WTC11 (cell line): Measurements from ENCODE around the gene KRTAP5-9.
"Not testable (repeated sequence)": the region's sequence is repeated elsewhere in the genome, so short reads cannot be mapped to it uniquely, and the experiment has no call there.

ENCODE experiments used
- E2F4 ChIP-seq: sonication (generic); formaldehyde crosslinking; IDR thresholded peaks from 2 replicates; pipeline ENCODE4 v1.8.1; 2022; ENCODE audit warnings: low read depth, mild to moderate bottlenecking, moderate library complexity, missing genetic modification reagents, borderline replicate concordance
- HMGXB4 ChIP-seq: sonication (generic); formaldehyde crosslinking; IDR thresholded peaks from 2 replicates; pipeline ENCODE4 v1.8.1; 2023; ENCODE audit warnings: mild to moderate bottlenecking, moderate library complexity, missing genetic modification reagents
- MAX ChIP-seq: sonication (generic); formaldehyde crosslinking; IDR thresholded peaks from 2 replicates; pipeline ENCODE4 v1.8.0; 2022; ENCODE audit warnings: mild to moderate bottlenecking, missing genetic modification reagents
- NFYB ChIP-seq: sonication (generic); formaldehyde crosslinking; conservative IDR thresholded peaks from 2 replicates; pipeline ENCODE4 v1.8.0; 2022; ENCODE audit warnings: low read depth, missing genetic modification reagents
- ZNF232 ChIP-seq: sonication (generic); formaldehyde crosslinking; IDR thresholded peaks from 2 replicates; pipeline ENCODE4 v1.8.0; 2022; ENCODE audit warnings: mild to moderate bottlenecking, missing genetic modification reagents
- ZNF396 ChIP-seq: fragments of 250-450 bp; sonication (Bioruptor Pico); IDR thresholded peaks from 2 replicates; pipeline ENCODE4 v1.8.0; 2021; ENCODE audit warnings: mild to moderate bottlenecking, moderate library complexity, borderline replicate concordance
- TF ChIP-seq, protein P1 (sequence below): fragments of 200-600 bp; IDR thresholded peaks from 2 replicates; pipeline ENCODE4 v1.8.0; 2022; ENCODE audit warnings: antibody characterized with exemption

- TF ChIP-seq HMGXB4 (CRISPR knock-in tag); NFYB; ZNF396 (CRISPR knock-in tag); E2F4 (CRISPR knock-in tag); MAX; ZNF232 (CRISPR knock-in tag): not testable (repeated sequence)
- TF ChIP-seq, protein P1, sequence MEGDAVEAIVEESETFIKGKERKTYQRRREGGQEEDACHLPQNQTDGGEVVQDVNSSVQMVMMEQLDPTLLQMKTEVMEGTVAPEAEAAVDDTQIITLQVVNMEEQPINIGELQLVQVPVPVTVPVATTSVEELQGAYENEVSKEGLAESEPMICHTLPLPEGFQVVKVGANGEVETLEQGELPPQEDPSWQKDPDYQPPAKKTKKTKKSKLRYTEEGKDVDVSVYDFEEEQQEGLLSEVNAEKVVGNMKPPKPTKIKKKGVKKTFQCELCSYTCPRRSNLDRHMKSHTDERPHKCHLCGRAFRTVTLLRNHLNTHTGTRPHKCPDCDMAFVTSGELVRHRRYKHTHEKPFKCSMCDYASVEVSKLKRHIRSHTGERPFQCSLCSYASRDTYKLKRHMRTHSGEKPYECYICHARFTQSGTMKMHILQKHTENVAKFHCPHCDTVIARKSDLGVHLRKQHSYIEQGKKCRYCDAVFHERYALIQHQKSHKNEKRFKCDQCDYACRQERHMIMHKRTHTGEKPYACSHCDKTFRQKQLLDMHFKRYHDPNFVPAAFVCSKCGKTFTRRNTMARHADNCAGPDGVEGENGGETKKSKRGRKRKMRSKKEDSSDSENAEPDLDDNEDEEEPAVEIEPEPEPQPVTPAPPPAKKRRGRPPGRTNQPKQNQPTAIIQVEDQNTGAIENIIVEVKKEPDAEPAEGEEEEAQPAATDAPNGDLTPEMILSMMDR, result not testable (repeated sequence)
These were observed 10.1 kb upstream of the KRTAP5-9 start, which contains the start of gene KRTAP5-8 for GRCh38 chr11:71537977-71538665.
